ENCODE results near the gene HSD17B8.

DNA sequence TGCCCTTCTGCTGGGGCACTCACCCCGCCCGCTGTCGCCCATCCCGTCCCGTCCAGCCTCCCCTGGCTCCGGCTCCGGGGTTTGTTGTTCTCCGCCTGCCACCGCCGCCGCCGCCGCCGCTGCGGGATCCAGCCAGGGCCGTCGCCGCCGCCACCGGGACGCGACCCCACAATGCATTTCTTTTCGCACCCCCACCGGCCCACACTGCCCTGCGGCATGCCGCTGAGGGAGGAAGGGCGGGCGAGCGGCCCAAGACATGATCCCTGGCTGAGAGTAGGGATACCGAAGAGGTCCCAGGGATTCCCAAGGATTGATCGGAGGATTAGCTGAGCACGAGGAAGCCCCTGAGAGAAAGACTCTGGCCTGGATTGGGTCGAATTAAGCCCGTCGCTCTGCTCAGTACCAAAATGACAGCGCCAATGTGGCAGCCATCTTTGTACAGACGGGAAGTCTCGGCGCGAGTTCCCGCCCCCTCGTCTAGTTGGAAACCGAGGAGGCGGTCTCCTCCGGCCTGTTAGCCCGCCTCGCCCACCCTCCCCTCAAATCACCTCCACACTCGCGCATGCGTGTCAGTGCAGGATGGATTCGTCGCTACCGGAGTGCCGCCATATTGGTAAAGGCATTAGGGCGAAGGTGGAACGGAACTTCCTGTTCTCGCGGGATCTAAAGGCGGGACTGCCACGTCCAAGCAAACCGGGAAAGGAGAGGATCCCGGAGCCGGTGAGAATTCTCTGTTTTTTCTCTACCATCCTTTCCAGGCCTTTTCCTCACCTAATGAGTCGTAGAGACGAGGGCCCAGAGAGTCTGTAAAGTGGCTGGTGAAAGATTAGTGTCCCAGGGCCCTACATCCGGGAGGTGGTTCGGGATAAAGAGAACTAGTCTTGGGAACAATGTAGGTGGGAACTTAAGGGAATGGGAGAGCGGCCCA, 4.0 kb upstream of the HSD17B8 start, which contains the start of the genes RXRB and SLC39A7:
- TF ChIP-seq POLR2AphosphoS5 (IDR thresholded peaks at IDR 0.05; ENCODE audit: low read depth) (peak; percentile 86), SPI1 (IDR thresholded peaks at IDR 0.05; ENCODE audit: borderline replicate concordance, low read depth) (peak; percentile 58; the same call in 1 of the 2 replicates)
- TF ChIP-seq, protein P1, sequence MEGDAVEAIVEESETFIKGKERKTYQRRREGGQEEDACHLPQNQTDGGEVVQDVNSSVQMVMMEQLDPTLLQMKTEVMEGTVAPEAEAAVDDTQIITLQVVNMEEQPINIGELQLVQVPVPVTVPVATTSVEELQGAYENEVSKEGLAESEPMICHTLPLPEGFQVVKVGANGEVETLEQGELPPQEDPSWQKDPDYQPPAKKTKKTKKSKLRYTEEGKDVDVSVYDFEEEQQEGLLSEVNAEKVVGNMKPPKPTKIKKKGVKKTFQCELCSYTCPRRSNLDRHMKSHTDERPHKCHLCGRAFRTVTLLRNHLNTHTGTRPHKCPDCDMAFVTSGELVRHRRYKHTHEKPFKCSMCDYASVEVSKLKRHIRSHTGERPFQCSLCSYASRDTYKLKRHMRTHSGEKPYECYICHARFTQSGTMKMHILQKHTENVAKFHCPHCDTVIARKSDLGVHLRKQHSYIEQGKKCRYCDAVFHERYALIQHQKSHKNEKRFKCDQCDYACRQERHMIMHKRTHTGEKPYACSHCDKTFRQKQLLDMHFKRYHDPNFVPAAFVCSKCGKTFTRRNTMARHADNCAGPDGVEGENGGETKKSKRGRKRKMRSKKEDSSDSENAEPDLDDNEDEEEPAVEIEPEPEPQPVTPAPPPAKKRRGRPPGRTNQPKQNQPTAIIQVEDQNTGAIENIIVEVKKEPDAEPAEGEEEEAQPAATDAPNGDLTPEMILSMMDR (IDR thresholded peaks at IDR 0.05; ENCODE audit: insufficient read depth, low read length): no peak
